Gastrocnemius medialis (tissue), 4 donors: ENCODE results near the gene MUS81.
"Not testable (repeated sequence)": the region's sequence is repeated elsewhere in the genome, so short reads cannot be mapped to it uniquely, and the experiment has no call there.

Experiments used
- CTCF ChIP-seq, 5 experiments: fragments of 450-650 bp in 3 of 5; fragments of 200-600 bp in 2 of 5; sonication (generic) in 2 of 5; IDR thresholded peaks in 4 of 5; conservative IDR thresholded peaks in 1 of 5; 1 replicate in 4 of 5; 2 replicates in 1 of 5; pipeline ENCODE4 v1.5.1; 2016 to 2019; ENCODE audit warnings: antibody characterized with exemption in 5 of 5, mild to moderate bottlenecking in 3 of 5, moderate library complexity in 3 of 5
- POLR2A ChIP-seq, 2 donors: fragments of 450-650 bp; IDR thresholded peaks; one replicate each; pipeline ENCODE4 v1.6.1; 2017; ENCODE audit warnings: antibody characterized with exemption in 2 of 2, mild to moderate bottlenecking in 2 of 2, moderate library complexity in 2 of 2

DNA sequence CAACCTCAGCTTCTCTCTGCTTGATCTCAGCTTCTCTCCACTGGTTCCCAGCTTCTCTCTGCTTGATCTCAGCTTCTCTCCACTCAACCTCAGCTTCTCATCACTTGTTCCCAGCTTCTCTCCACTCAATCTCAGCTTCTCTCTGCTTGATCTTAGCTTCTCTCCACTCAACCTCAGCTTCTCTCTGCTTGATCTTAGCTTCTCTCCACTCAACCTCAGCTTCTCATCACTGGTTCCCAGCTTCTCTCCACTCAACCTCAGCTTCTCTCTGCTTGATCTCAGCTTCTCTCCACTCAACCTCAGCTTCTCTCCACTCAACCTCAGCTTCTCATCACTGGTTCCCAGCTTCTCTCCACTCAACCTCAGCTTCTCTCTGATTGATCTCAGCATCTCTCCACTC is 28.0 kb upstream of the MUS81 start:
- TF ChIP-seq CTCF (IDR thresholded peaks at IDR 0.05 in 4 of 5, conservative IDR thresholded peaks at IDR 0.05 in 1 of 5); POLR2A (IDR thresholded peaks at IDR 0.05): not testable (repeated sequence)
